K562 (cell line): Measurements from ENCODE around the gene CALHM3. TPM values are rescaled to one million over a fixed set of nuclear protein-coding genes. Genes with fewer than 3 reads are reported as not detected.

Experiments
- ATAC-seq: fragments of 200-7000 bp; cut with Tn5 transposase; 3 replicates; pipeline ENCODE4 v1.9.1; 2020; ENCODE audit warnings: moderate library complexity
- BruUV-seq: library from RNA; stranded (reverse); fragments of 400-500 nt; replicated peaks from 2 replicates; lab custom pipeline; 2021; lab: Mats Ljungman, UMichigan
- CTCF ChIA-PET: fragments of 300-600 bp; formaldehyde crosslinking; extraction: SDS; loops from one replicate; lab custom pipeline; 2021; ENCODE audit warnings: low intra/inter-chr PET ratio; lab: Yijun Ruan, JAX
- POLR2A ChIA-PET: fragments of 300-600, 350-650 bp; sonication (Branson Sonifier 250); formaldehyde crosslinking; extraction: SDS; loops from one replicate; lab custom pipeline; 2021; ENCODE audit warnings: antibody characterized with exemption, inconsistent platforms; lab: Yijun Ruan, JAX
- DNase-seq, 4 experiments: peaks; one replicate each; pipeline versions ENCODE4 v3.0.0 to v3.0.0-alpha.2; 2011 to 2018; ENCODE audit warnings: low spot score in 3 of 4, mixed read lengths in 3 of 4; ENCODE audit errors: extremely low read depth in 1 of 4
- FAIRE-seq: peaks from 2 replicates; lab custom pipeline; 2011; peaks lifted over from hg19 to GRCh38; lab: Jason Lieb, UNC
- H2AFZ ChIP-seq: 2 replicates; pipeline ENCODE4 v1.6.0; 2011; ENCODE audit warnings: low read depth, low read length, control low read depth, inconsistent platforms
- H3K27ac ChIP-seq: fragments of 200-600 bp; 3 replicates; pipeline ENCODE4 v1.8.0; 2011; ENCODE audit warnings: low read depth, mild to moderate bottlenecking, control low read depth, inconsistent platforms, low read length, moderate library complexity, mixed read lengths; ENCODE audit errors: extremely low read depth
- H3K27me3 ChIP-seq, 2 experiments: fragments of 300-600 bp in 1 of 2; 2 replicates in 1 of 2; 3 replicates in 1 of 2; pipeline versions ENCODE4 v1.6.0 to v1.8.0; 2011; ENCODE audit warnings: inconsistent platforms in 2 of 2, low read length in 2 of 2, mild to moderate bottlenecking in 1 of 2, mixed read lengths in 1 of 2, moderate library complexity in 1 of 2; ENCODE audit not compliant: control insufficient read depth in 2 of 2, insufficient read depth in 2 of 2
- H3K36me3 ChIP-seq: fragments of 300-600 bp; 3 replicates; pipeline ENCODE4 v1.8.0; 2011; ENCODE audit warnings: mild to moderate bottlenecking, low read length, inconsistent platforms; ENCODE audit not compliant: control insufficient read depth, insufficient read depth
- H3K4me1 ChIP-seq, 2 experiments: fragments of 200-600 bp in 1 of 2; replicated peaks in 1 of 2; 2 replicates in 1 of 2; 3 replicates in 1 of 2; pipeline versions ENCODE4 v1.5.1 to v1.8.0; 2011; ENCODE audit warnings: inconsistent platforms in 2 of 2, low read length in 2 of 2, mild to moderate bottlenecking in 1 of 2, mixed read lengths in 1 of 2, moderate library complexity in 1 of 2; ENCODE audit not compliant: control insufficient read depth in 2 of 2, insufficient read depth in 2 of 2
- H3K4me2 ChIP-seq: 2 replicates; pipeline ENCODE4 v1.6.1; 2011; ENCODE audit warnings: low read length, control low read depth, inconsistent platforms, mixed read lengths; ENCODE audit not compliant: insufficient read depth
- H3K4me3 ChIP-seq: fragments of 200-600 bp; sonication (generic), shearing (Covaris generic); 2 replicates; pipeline ENCODE4 v1.5.1; 2016; ENCODE audit warnings: control low read depth, inconsistent platforms
- H3K79me2 ChIP-seq: fragments of 200-600 bp; 3 replicates; pipeline ENCODE4 v1.8.0; 2011; ENCODE audit warnings: low read length, inconsistent platforms; ENCODE audit not compliant: control insufficient read depth, insufficient read depth
- H3K9ac ChIP-seq, 2 experiments: 2 replicates each; pipeline versions ENCODE4 v1.6.0 to v1.6.1; 2011; ENCODE audit warnings: low read depth in 2 of 2, low read length in 2 of 2, control low read depth in 1 of 2, inconsistent platforms in 1 of 2, mild to moderate bottlenecking in 1 of 2, mixed read lengths in 1 of 2; ENCODE audit not compliant: insufficient read depth in 1 of 2
- H3K9me1 ChIP-seq: one replicate; pipeline ENCODE4 v1.6.0; 2011; ENCODE audit warnings: inconsistent platforms, mild to moderate bottlenecking, low read length, moderate library complexity; ENCODE audit not compliant: control insufficient read depth, insufficient read depth
- H3K9me3 ChIP-seq: replicated peaks from 2 replicates; pipeline ENCODE4 v1.5.1; 2011; ENCODE audit warnings: low read depth, low read length, inconsistent platforms; ENCODE audit not compliant: control insufficient read depth, insufficient read depth
- H4K20me1 ChIP-seq: replicated peaks from 2 replicates; pipeline ENCODE4 v1.6.1; 2011; ENCODE audit warnings: low read length, inconsistent platforms, mixed read lengths; ENCODE audit not compliant: control insufficient read depth, insufficient read depth
- CBX1 ChIP-seq: sonication (generic); IDR thresholded peaks from 2 replicates; pipeline ENCODE4 v1.6.1; 2016; ENCODE audit warnings: antibody characterized with exemption, low read depth, mild to moderate bottlenecking
- CCNT2 ChIP-seq: IDR thresholded peaks from 2 replicates; pipeline ENCODE4 v1.6.1; 2011; ENCODE audit warnings: borderline replicate concordance, low read depth, mild to moderate bottlenecking, moderate library complexity, mixed read lengths, low read length; ENCODE audit not compliant: insufficient read length; ENCODE audit errors: extremely low read depth
- EZH2 ChIP-seq: IDR thresholded peaks from 2 replicates; pipeline ENCODE4 v1.6.1; 2012; ENCODE audit warnings: low read depth, mild to moderate bottlenecking, inconsistent platforms, low read length, borderline replicate concordance
- FOS ChIP-seq: IDR thresholded peaks from 3 replicates; pipeline ENCODE4 v1.6.1; 2011; ENCODE audit not compliant: insufficient read length; ENCODE audit errors: extremely low read depth
- GATA2 ChIP-seq: sonication (generic); formaldehyde crosslinking; IDR thresholded peaks from 2 replicates; pipeline ENCODE4 v1.4.0; 2020; ENCODE audit warnings: mild to moderate bottlenecking, missing genetic modification reagents
- KDM5B ChIP-seq: fragments of 200-600 bp; sonication (generic); IDR thresholded peaks from 2 replicates; pipeline ENCODE4 v1.6.1; 2012; ENCODE audit warnings: low read depth, mild to moderate bottlenecking, moderate library complexity, low read length, control low read depth, inconsistent platforms; ENCODE audit not compliant: insufficient replicate concordance
- NCOA1 ChIP-seq: fragments of 450-650 bp; IDR thresholded peaks from 2 replicates; pipeline ENCODE4 v1.6.1; 2016; ENCODE audit warnings: low read depth
- NFRKB ChIP-seq: fragments of 450-650 bp; IDR thresholded peaks from 2 replicates; pipeline ENCODE4 v1.6.1; 2016; ENCODE audit warnings: low read depth
- STAT5B ChIP-seq: fragments of 250-450 bp; sonication (Bioruptor Pico); IDR thresholded peaks from 2 replicates; pipeline ENCODE4 v1.8.0; 2021; ENCODE audit warnings: mild to moderate bottlenecking, inconsistent platforms
- TEAD2 ChIP-seq: fragments of 450-650 bp; IDR thresholded peaks from 2 replicates; pipeline ENCODE4 v1.6.1; 2016; ENCODE audit warnings: missing genetic modification characterization, control low read depth, missing compliant biosample characterization
- TGIF2 ChIP-seq: sonication (generic); formaldehyde crosslinking; IDR thresholded peaks from 2 replicates; pipeline ENCODE4 v1.8.1; 2022; ENCODE audit warnings: mild to moderate bottlenecking, missing genetic modification reagents, moderate library complexity
- ZBTB1 ChIP-seq: sonication (generic); formaldehyde crosslinking; IDR thresholded peaks from 2 replicates; pipeline ENCODE4 v1.8.1; 2023; ENCODE audit warnings: missing genetic modification reagents, low read depth, mild to moderate bottlenecking, borderline replicate concordance
- ZNF212 ChIP-seq: fragments of 450-650 bp; formaldehyde crosslinking; IDR thresholded peaks from 2 replicates; pipeline ENCODE4 v1.4.0; 2020; ENCODE audit warnings: mild to moderate bottlenecking
- ZNF444 ChIP-seq: fragments of 250-450 bp; sonication (Bioruptor Pico); IDR thresholded peaks from 2 replicates; pipeline ENCODE4 v1.4.0; 2020; ENCODE audit warnings: mild to moderate bottlenecking, moderate library complexity
- ZNF592 ChIP-seq: fragments of 450-650 bp; IDR thresholded peaks from 2 replicates; pipeline ENCODE4 v1.6.1; 2017; ENCODE audit warnings: antibody characterized with exemption, mild to moderate bottlenecking
- ZNF717 ChIP-seq: fragments of 250-450 bp; sonication (Bioruptor Pico); IDR thresholded peaks from 2 replicates; pipeline ENCODE4 v1.5.0; 2021
- ZNF766 ChIP-seq: fragments of 200-800 bp; sonication (Bioruptor generic); conservative IDR thresholded peaks from 2 replicates; pipeline ENCODE4 v1.6.1; 2016; ENCODE audit warnings: missing genetic modification characterization, missing compliant biosample characterization
- WGBS: fragments of 100-300 bp; shearing (Covaris generic); methylation state at CpG from one replicate; pipeline ENCODE4 v1.1.6; 2016; ENCODE audit warnings: low coverage, mixed read lengths; ENCODE audit not compliant: insufficient coverage; ENCODE audit errors: missing lambda C conversion rate; 5-methylcytosine and 5-hydroxymethylcytosine counted together
- in situ Hi-C: fragments of 300-500 bp; cut with MboI; formaldehyde crosslinking; loops from 4 replicates; pipeline ENCODE4 v1.15.0; 2018; ENCODE audit warnings: inconsistent platforms, mixed read lengths
- intact Hi-C: fragments of 100-400 bp; cut with micrococcal nuclease; formaldehyde crosslinking; loops from 2 replicates; pipeline ENCODE4 v1.14.2; 2022
- polyA plus RNA-seq, 8 experiments: library from polyadenylated mRNA; depleted of rRNA in 4 of 8; stranded (reverse) in 5 of 8; unstranded in 3 of 8; fragments of >200 nt; fragmentation: Nextera tagmentation in 2 of 8; fragmentation: Illumina TruSeq in 1 of 8; extraction: Ambion mirVana in 2 of 8; extraction: Trizol in 1 of 8; gene quantifications; 2 replicates each; pipeline versions ENCODE4 v1.2.1 to v1.2.3, GENCODE V29; 2011 to 2014; ENCODE audit warnings: inconsistent platforms in 1 of 8, missing spikeins in 1 of 8
- total RNA-seq, 7 experiments: library from RNA; depleted of rRNA in 6 of 7; stranded (reverse); fragments of >200 nt in 6 of 7; fragmentation: Illumina TruSeq in 2 of 7; extraction: Trizol in 2 of 7; gene quantifications; 2 replicates each; pipeline versions ENCODE4 v1.2.1 to v1.2.3, GENCODE V29; 2011 to 2021; ENCODE audit warnings: low replicate concordance in 1 of 7

The CALHM3 gene
- total and polyA plus RNA-seq, 9 of the 15 experiments (the other 6 are each of a cell fraction or from before 2014, with no cell fraction given): not detected

- no peaks in the 10 kb centered on the region for H4K20me1 ChIP-seq
- no peak overlapping the region for H3K27ac ChIP-seq
- H3K9me3 ChIP-seq: no peaks in the 10 kb centered on the region
- no peaks in the 10 kb centered on the region for H3K79me2 ChIP-seq
- H3K9me1 ChIP-seq: no peaks in the 10 kb centered on the region
- no peaks in the 10 kb centered on the region for H3K36me3 ChIP-seq
- DNase-seq (no peak), FAIRE-seq (no peak), ATAC-seq (no peak)
- POLR2A ChIA-PET: interaction anchor here (1.2 kb wide), 1 partner anchor 8 kb away, joined by 3 read pairs; no protein-coding TSS in a partner anchor
- peaks cover 18 to 51% of the 10 kb centered on the region in 2 experiments; a peak in 3 of 5 replicates for H3K27me3 ChIP-seq
- intact Hi-C loops: no loop called here
- no peak overlapping the region for H3K4me2 ChIP-seq
- no peak overlapping the region for H3K4me3 ChIP-seq
- WGBS: 0% methylated on average over 5 of the region's 5 CpGs
- no peak overlapping the region for H3K9ac ChIP-seq
- no TSS peak for BruUV-seq
- CTCF ChIA-PET: no interaction called here
- H2AFZ ChIP-seq: no peak overlapping the region
- in situ Hi-C loops: no loop called here
- peaks cover 1 to 5% of the 10 kb centered on the region in 2 experiments; a peak in 3 of 5 replicates for H3K4me1 ChIP-seq
- TF ChIP-seq ZNF212 (CRISPR knock-in tag) (no peak), TGIF2 (CRISPR knock-in tag) (no peak), ZNF766 (CRISPR knock-in tag) (no peak), ZNF592 (no peak), GATA2 (CRISPR knock-in tag) (no peak), TEAD2 (tag) (no peak), CBX1 (no peak), EZH2 (no peak), FOS (no peak), STAT5B (CRISPR knock-in tag) (no peak), KDM5B (no peak), ZNF444 (no peak), ZBTB1 (CRISPR knock-in tag) (no peak), NFRKB (no peak), CCNT2 (no peak), ZNF717 (no peak), NCOA1 (no peak)
These were observed 20.0 kb upstream of the CALHM3 start for GRCh38 chr10:103498936-103499638.
